ENCODE data around the gene LLGL2.
A peak's percentile ranks its signal among the peaks of the same experiment; 100 is the strongest.

Gene LLGL2

GRCh38 chr17:75619506-75620431 lies 94.3 kb downstream of the LLGL2 start:
- DNase-seq: peak; percentile 25

GRCh38 chr17:75621489-75621888 lies 96.0 kb downstream of the LLGL2 start:
- DNase-seq: no peak

- no peak for DNase-seq
Observed at GRCh38 chr17:75622076-75622475, 96.6 kb downstream of the LLGL2 start.

- no peak for DNase-seq
Observed at GRCh38 chr17:75622771-75623273, 97.3 kb downstream of the LLGL2 start.

- no peak for DNase-seq
Observed at GRCh38 chr17:75623386-75623785, 97.9 kb downstream of the LLGL2 start.

- DNase-seq: no peak
Observed at GRCh38 chr17:75624021-75624420, 98.5 kb downstream of the LLGL2 start.

All from HCEC 1CT (cell line).